Colon (tissue), 2 donors: ENCODE data around the gene PPP4R1.

Experiments
- FAIRE-seq: peaks from 2 replicates; lab custom pipeline; 2012; peaks lifted over from hg19 to GRCh38; lab: Jason Lieb, UNC
- donor health status: control.
- donor health status: control.

The PPP4R1 gene

DNA sequence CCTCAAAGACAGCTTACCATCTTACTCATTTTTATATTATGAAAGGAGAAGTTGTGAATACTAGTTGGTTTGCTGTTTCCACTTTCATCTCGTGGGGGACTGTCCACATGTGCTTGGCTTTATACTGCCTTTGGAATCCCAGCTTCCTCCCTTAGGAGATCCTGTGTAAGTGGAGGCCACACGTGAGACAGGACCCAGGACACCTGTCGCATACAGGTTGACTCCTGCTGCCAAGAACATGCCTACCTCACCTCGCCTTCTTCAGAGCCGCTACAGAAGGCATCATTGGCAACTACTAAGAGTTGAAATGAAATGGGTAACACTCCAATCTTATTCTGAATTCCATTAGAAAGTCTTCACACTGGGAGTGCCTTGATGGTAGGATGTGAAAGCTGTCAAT lies 69.3 kb downstream of the PPP4R1 start:
- no peak for FAIRE-seq

DNA sequence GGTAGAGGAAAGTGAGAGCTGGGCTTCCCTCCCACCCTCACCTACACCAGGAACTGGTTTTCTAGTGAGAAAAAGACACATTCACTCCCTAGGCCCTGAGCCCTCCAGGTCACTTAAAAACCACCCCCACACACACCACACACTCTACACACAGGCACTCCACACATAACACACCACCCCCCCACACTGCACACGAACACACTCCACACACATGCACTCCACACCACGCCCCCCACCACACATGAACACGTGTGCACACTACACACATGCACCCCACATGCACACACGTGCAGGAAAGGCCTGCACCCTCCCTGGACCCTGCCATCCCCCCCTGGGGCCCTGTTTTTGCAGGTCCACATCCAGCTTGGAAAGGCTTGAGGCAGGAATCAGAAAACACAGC lies 71.4 kb downstream of the PPP4R1 start:
- no peak for FAIRE-seq

DNA sequence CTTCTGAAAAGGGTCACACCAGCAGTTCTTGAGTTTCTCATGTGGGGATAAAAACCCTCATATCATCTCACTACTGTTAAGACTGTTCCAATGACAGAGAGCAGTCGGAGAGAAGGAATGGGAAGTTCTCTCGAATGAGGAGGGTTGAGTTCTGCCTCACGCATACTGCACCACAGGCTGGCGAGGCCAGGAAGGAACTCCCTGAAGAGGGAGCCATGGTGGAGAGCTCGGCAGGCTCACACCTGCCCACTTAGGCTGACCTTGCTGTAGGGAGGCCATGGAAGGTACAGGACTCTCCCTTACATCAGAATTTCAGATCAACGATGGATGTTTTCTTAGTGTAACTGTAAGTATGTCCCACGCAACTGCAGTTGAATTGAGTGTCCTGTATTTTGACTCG lies 74.4 kb downstream of the PPP4R1 start:
- FAIRE-seq, result no peak

DNA sequence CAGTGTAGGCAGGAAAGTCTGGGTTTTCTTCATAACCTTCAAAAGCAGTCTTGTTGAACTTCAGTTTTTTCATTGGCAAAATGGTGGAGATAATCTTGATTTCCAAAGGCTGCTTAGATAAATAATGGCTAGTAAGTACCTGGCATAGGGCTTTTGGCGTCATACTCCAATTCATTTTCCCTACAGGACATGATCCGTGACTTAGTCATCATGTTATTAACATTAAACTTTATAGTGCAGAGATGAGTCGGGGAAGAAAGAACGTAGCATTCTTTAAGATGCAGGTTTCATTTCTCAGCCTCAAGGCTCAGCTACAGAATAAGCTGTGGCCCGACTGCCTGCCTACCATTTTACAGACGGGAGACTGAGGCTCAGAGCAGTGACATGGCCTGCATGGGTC lies 75.1 kb downstream of the PPP4R1 start:
- no peak for FAIRE-seq

DNA sequence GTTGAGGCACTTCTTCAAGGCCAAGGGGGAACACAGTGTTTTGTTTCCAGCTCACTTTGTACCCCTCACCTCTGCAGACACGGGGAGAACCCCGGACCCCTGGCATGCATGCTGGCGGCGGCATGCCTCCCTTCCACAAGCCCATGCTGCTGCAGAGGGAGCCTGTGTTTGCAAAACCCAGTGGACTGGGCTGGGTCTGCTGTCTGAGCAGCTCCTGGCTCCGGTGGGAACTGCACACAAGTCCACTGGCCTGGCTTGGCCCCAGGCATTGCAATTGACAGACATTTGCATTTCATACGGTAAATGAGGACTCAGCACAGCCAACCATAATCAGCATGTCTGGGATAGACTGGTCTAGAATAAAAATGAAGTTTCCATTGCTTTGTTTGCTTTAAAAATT lies 76.7 kb downstream of the PPP4R1 start:
- no peak for FAIRE-seq

DNA sequence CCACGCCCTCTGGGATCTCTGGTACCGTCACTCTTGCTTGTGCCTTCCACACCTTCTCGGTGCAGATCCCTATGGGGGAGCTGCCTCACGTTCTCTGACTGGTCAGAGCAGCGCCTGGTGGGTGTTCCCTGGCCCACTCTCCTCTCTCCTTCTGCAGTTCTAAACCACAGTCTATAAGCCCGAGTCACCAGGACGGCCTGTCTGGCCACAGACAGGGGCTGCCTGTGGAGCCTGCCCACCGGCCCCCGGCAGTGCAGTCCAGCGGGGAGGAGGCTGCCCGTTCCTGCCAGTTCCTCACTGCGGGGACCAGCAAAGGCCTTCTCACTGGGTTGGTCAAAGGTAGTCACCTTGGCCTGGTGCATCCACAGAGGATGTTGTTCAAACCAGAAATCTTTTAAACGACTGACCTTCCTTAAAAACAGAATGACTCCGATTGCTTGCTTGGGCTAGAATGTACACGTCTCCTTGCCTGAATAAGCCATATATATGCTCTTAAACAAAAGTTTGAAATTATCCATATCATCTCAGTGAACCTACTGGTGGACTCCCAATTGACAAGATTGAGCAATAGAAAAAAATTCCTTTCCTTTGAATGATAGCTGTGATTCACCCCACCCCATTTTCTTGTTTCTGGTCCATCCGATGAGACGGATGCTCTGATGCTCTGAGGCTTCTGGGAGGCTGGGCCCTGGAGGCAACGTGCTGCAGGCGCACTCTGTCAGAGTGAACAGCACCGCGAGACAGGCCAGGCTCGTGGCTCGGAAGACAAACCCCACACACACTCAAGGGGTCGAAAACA lies 77.8 kb downstream of the PPP4R1 start:
- FAIRE-seq, result no peak

DNA sequence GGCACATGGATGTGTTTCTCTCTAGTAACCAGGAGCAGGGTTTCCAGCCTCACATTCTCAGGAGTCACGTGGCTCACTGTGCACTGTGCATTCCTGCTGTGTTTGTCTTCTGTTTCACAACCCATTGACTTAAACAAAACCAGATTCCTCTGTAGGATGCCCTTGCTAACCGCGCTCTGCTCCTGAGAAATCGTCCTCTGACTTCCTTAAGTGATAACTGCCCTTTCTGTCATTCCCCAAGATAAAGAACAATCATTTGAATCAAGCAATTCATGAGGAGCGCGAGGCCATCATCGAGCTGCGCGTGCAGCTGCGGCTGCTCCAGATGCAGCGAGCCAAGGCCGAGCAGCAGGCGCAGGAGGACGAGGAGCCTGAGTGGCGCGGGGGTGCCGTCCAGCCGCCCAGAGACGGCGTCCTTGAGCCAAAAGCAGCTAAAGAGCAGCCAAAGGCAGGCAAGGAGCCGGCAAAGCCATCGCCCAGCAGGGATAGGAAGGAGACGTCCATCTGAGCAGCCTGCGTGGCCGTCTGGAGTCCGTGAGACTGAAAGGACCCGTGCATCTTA lies 78.8 kb downstream of the PPP4R1 start:
- FAIRE-seq, result no peak

DNA sequence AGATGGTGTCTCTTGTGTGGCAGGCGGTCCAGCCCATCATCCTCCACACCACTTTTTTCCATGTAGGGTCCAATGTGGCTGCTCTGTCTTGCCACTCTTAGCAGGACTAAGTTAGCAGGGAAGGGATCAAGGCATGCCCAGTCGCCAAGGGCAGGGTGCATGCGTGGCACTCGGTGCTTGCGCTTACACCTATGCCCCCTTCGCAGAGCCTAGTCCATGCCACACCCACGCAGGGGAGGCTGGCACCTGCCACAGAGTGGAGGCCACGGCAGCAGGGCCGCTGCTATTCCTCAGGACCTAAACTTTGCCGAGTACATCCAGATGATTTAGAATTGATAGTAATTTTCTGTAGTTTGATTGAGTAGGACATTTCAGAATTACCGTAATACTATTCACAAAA lies 79.5 kb downstream of the PPP4R1 start:
- no peak for FAIRE-seq

DNA sequence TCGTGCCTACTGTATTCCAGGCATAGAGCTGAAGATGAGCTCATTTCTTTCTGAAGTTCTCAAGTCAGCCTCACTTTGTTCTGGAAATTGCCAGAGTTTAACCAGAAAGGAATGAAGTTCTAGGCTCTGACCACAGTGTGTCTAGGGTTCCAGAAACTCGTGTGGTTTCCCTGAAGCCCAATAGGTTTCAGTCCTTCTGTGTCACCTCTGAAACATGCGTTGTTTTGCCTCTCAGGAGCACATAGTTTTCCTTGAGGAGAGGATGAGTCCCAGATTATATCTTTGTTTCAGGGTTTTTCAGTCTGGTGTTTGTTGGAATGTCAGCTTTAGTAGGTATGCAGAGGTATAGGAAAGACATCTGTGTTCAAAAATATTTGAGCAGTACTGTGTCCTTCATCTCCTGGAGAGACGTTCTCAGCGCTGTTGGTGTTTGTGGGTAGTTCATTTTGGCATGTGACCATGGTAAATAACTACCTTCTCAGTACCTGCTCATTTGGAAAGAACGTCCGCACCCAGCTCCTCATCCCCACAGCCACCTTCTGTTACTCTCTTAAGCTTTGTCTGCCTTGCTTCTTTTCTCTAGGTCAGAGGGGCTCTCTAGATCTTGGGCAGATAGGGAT lies 82.5 kb downstream of the PPP4R1 start:
- no peak for FAIRE-seq

DNA sequence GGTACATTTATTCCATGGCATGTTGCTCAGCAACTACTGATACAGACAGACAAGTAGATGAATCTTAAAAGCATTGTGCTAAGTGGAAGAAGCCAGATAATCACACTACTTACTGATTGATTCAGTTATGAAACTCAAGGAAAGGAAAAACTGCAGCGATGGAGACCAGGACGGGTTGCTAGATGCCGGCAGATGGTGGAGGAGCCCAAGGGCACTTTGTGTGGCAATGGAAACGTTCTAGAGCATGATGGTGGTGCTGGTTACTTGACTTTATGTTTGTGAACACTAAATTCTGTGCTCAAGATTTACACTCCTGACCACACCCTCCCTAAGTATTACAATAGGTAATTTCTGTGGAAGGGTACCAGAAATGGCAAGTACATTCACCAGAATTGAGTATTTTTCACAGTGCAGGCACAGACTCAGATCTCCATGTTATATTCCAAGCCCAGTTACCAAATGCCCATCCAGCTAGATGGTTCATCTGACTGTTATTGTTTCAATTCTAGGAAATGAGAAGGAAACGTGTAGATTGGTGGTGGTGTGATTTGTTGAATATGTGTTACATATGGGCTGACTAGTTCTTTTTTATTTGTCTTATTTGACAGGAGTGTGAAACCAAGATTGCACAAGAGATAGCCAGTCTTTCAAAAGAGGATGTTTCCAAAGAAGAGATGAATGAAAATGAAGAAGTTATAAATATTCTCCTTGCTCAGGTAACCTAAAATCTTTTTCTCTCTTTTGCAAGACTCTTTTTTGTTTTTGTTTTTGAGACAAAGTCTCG lies 83.9 kb downstream of the PPP4R1 start:
- FAIRE-seq, result no peak

DNA sequence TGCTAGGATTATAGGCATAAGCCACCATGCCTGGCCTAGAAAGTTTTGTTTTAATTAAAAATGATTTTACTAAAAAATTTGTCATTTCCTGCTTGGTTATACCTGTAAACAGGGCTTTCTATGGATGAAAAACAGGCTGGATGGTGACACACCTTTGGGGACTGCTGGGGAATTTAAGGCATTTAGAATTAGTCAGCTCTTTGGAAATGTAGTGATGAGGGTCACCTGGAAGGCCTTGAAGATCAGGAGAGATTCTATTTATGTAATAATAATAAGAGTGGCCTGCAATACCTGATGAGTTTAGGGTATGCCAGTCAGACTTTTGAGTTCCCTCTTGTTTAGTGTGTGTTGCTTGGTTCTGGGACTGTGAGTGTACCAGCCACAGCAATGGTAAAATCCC lies 87.9 kb downstream of the PPP4R1 start:
- FAIRE-seq, result no peak

DNA sequence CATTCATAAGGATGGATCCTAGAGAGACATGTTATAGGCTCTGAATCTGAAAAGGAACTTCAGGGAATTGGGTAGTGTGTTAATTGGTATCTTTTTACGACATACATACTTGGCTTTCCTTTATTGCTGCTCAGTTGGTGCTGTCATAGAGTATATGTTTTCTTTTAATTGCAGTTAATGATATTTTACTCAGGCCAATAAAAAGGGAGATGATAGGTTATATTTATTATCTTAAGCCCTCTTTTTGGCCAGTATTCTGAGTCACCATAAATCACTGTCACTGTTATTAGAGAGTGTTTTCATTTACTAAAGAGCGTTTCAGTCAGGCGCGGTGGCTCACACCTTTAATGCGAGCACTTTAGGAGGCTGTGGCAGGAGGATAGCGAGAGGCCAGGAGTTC lies 91.4 kb downstream of the PPP4R1 start:
- FAIRE-seq, result no peak

DNA sequence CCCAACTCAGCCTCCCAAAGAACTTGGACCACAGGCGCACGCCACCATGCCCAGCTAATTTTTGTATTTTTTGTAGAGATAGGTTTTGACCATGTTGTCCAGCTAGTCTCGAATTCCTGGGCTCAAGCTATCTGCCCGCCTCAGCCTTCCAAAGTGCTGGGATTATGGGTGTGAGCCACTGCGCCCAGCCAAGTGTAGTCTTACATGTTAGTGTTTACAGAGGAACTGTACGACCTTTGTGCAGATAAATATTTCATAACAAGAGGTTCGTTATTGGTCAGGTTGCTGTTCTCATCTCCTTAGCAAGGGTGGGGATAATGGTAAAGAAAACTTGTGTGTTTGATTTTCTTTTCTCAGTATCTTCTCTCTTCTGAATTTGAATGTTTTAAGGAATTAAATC lies 92.6 kb downstream of the PPP4R1 start:
- FAIRE-seq, result no peak

DNA sequence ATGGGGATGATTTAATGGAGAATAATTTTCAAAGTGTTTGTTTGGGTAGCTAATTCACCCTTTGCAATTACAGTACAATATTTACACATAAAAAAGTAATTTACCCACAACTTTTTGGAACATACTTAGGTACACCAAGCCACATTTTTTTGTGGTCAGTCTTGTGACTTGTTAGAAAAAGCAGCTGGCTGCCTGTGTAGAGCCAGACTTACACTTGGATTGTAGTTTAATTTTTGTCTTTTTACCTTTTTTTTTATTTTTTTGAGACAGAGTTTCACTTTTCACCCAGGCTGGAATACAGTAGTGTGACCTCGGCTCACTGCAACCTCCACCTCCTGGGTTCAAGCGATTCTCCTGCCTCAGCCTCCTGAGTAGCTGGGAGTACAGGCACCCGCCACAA lies 93.7 kb downstream of the PPP4R1 start:
- FAIRE-seq, result no peak

DNA sequence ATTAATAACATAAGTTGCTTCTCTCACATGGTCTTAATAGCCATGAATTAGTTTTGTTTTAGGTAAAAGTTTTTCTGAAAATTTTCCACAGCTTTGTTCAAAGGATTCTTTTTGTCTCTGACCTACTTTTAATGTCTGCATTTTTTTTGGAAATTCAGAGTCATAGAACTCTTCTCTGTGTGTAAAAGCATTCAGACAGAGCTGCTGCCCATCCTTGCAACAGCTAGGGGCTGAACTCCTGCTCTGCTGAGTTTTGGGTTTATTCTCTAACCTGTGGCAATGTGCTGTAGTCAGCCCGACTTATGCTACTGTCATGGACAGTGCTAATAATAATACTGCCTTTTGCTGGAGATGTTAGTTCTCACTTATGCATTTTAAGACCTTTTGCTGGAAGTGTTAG lies 95.0 kb downstream of the PPP4R1 start:
- no peak for FAIRE-seq

DNA sequence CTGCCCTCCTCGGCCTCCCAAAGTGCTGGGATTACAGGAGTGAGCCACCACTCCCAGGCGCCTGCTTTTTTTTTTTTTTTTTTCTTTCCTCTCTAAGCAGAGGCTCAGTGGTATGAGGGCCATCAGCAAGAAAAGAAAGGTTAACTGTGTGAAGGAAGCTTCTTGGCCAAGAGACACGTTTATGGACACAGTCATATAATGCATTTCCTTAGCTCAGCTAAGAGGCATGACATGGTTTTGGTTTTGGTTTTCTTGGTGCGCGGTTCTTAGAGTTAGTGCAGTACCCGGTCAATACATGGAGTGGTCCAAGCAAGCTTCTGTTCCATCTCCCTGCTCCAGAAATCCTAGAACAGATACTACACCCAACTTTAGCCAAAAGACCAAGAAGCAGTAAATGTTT lies 96.5 kb downstream of the PPP4R1 start:
- no peak for FAIRE-seq

DNA sequence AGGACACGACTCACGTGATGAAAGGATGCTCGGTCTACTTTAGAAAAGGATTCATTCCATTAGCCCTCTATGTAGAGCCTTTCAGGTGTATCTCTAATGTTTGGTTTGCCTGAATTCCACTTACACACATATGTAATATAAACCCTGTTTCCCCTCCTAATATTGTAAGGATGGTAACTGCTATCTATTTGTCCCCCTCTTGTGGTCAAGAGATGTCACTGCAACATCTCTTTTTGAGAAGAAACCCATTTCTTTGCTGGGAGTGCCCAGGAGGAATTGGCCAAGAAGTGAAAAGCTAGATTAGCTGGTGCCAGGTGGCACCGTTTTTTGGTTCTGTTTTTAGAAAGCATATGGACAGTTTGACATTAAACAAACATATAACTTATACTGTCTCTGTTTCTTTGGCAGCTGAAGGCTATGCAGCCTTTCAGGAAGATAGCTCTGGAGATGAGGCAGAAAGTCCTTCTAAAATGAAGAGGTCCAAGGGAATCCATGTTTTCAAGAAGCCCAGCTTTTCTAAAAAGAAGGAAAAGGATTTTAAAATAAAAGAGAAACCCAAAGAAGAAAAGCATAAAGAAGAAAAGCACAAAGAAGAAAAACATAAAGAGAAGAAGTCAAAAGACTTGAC lies 97.8 kb downstream of the PPP4R1 start:
- FAIRE-seq, result no peak

DNA sequence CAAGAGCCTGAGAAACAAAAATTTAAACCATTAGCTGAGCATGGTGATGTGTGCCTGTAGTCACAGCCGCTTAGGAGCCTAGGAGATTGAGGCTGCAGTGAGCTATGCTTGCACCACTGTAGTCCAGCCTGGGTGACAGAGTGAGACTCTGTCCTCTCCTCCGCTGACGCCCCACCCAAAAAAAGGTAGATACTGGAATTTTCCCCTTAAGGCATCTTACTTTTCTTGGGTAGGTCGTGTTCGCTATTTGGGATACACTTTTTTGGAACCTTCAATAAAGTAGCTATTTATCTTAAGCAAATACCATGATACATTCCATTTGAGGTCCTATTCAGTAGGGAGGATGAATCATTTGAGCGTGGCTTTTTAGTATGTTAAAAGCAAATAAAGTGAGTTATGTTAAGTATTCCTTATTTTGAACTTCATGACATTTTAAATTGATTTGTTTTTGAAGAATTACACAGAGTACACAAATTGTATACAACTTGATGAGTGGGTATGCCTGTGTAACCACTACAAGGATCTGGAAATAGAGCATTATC lies 100.3 kb downstream of the PPP4R1 start:
- FAIRE-seq, result no peak

DNA sequence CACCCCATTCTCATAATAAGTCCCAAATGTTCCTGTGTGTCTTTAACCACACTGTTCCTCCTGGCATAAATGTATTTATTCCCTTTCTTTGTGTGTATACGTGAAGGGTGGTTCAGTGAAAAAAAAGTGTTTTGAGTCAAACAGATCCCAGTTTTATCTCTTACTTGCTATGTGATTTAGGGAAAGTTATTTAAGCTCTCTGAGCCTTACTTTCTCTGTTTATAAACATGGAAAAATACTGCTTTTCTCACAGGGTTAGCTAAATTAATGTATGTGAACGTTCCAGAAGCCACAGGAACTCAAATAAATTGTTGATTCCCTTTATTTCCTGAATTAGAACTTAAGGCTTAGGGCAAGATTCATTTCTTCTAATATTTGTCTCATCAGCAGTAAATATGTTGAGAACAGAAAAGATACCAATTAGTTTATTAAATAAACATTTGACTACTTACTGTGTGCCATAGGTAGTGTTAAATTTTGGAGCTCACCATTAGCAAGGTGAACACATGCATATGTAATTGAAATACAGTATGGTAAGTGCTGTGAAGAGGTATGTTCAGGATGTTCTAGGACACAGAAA lies 105.8 kb downstream of the PPP4R1 start:
- FAIRE-seq, result no peak

DNA sequence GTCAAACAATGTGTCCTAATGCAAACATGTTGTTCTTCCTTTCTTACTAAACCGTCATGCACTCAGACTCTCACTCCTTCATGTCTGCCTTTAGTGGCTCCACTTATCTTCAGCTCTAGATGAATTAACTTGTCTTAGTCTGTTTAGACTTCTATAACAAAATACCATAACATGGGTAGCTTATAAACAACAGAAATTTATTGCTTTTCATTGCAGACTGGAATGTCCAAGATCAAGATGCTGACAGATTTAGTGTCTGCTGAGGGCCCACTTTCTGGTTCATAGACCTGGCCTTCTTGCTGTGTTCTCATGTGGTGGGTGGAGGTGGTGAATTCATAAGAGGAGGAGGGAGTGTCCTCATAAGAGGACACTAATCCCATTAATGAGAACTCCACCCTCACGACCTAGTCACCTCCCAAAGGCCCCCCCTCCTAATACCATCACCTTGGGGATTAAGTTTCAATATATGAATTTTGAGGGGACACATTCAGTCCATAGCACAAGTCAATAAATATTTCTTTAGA lies 106.7 kb downstream of the PPP4R1 start:
- no peak for FAIRE-seq

DNA sequence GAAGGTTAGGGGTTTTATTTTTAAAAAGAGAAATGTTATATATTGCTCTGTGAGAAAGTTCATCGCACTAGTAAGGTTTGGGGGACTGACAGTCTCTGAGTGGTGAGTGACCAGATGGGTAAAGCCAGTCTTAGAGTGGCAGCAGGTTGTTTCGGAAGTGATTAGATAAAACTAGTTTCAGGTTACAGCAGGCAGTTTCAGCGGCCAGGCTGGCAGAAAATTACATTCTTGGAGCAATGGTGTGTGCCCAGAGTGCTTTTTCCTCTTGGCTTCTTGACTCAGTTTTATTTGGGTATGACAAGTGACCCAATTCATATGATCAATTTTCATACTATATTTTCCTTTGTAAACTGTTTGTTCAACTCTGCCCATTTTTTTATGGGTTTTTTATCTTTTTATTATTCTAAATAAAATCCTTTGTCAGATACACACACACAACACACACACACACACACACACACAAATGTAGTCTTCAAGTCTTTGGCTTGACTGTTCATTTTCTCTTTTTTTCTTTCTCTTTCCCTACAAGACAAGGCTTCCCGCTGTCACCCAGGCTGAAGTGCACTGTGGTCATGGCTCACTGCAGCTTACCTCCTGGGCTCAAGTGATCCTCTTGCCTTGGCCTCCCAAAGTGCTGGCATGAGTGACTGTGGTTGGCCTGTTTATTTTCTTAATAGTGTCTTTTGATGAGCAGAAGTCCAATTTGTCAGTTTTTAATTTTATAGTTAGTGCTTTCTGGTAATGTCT lies 108.1 kb downstream of the PPP4R1 start:
- FAIRE-seq, result no peak
